Measurements from ENCODE around the gene BDKRB2. TPM values are rescaled to one million over a fixed set of nuclear protein-coding genes. Genes with fewer than 3 reads are reported as not detected.
A peak's percentile ranks its signal among the peaks of the same experiment; 100 is the strongest.

Gene BDKRB2
- 1 to 10 TPM; 3.2 to 9.9 (median 5.3) TPM for total RNA-seq

DNA sequence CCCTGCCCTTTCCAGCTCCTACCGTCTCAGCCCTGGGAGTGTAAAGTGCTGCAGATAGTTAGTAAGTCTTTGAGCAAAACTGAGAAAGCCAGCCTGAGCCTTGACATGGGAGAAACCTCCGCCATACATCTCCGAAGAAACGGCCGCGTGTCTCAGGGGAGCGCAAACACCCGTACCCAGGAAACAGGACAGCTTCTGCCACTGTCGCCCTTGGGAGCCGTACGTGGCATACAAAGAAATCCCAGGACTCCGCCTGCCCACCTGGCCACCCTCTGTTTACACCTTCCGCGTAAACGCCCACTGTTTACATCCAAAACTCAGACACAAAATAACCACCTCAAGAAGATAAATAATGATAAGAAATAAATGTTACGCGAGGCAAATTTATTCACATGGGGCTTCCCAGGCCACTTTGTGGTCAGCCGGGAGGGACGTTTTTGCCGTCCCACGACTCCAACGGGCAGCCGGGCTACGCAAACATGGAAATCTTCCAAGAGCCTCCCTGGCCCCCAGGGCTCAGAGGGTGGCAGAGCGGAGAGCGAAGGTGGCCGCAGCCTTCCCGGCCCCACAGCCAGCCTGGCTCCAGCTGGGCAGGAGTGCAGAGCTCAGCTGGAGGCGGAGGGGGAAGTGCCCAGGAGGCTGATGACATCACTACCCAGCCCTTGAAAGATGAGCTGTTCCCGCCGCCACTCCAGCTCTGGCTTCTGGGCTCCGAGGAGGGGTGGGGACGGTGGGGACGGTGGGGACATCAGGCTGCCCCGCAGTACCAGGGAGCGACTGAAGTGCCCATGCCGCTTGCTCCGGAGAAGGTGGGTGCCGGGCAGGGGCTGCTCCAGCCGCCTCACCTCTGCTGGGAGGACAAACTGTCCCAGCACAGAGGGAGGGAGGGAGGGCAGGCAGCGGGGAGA is at the start of gene BDKRB2:
Gene BDKRB2, plus strand, starts transcription at position 689 of the 908 bp plus-strand sequence. CDS start 32,269 bp downstream, outside the sequence.
- TF ChIP-seq, protein P1, sequence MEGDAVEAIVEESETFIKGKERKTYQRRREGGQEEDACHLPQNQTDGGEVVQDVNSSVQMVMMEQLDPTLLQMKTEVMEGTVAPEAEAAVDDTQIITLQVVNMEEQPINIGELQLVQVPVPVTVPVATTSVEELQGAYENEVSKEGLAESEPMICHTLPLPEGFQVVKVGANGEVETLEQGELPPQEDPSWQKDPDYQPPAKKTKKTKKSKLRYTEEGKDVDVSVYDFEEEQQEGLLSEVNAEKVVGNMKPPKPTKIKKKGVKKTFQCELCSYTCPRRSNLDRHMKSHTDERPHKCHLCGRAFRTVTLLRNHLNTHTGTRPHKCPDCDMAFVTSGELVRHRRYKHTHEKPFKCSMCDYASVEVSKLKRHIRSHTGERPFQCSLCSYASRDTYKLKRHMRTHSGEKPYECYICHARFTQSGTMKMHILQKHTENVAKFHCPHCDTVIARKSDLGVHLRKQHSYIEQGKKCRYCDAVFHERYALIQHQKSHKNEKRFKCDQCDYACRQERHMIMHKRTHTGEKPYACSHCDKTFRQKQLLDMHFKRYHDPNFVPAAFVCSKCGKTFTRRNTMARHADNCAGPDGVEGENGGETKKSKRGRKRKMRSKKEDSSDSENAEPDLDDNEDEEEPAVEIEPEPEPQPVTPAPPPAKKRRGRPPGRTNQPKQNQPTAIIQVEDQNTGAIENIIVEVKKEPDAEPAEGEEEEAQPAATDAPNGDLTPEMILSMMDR (IDR thresholded peaks at IDR 0.05), result no peak
- TF ChIP-seq POLR2A (IDR thresholded peaks at IDR 0.05), result peak; percentile 23 to 93
- intact Hi-C loops (cut with DNase I), result loop anchor here (10.0 kb wide), 1 partner anchor 100 kb away; no protein-coding TSS in a partner anchor
- H3K27me3 ChIP-seq, result no peaks in the 10 kb centered on the region
- WGBS, 2 donors, result 12 to 21% methylated on average over 25 to 34 of the region's 41 CpGs
- peak; percentile 90 to 91 for DNase-seq
- peak within 1 kb of the TSS; percentile 83 to 93 (median 88) for H3K27ac ChIP-seq
- H3K4me1 ChIP-seq, result peaks cover 14 to 35% of the 10 kb centered on the region in 2 donors
- H3K4me3 ChIP-seq (replicated peaks in 1 of 3), result peak within 1 kb of the TSS in 1 of 3 donors; percentile 38
- no peaks in the 10 kb centered on the region for H3K36me3 ChIP-seq
- H3K9me3 ChIP-seq, result no peaks in the 10 kb centered on the region

DNA sequence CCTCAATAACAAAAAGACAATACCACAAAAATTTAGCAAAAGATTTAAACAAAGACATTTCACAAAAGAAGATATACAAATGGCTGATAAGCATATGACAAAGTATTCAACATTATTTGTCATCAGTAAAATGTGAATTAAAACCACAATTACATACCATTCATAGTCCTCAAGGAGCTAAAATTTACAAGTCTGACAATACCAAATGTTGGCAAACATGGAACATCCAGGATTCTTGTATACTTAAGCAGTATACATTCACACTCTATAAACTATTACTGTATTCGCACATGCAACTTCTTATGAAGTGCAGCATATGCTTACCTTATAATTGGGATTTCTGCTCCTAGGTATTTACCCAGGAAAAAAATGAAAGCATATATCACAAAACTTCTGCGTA is 49.7 kb upstream of the BDKRB2 start:
- Histone ChIP-seq H3K4me1 (no peaks in the 10 kb centered on the region), H3K4me3 (replicated peaks in 1 of 3) (no peak overlapping the region), H3K27me3 (no peaks in the 10 kb centered on the region), H3K36me3 (no peaks in the 10 kb centered on the region), H3K9me3 (no peaks in the 10 kb centered on the region), H3K27ac (no peak overlapping the region)
- TF ChIP-seq POLR2A (IDR thresholded peaks at IDR 0.05), result no peak
- TF ChIP-seq, protein P1 (IDR thresholded peaks at IDR 0.05), result no peak
- DNase-seq, result no peak
- 97 to 98% methylated on average over 2 of the region's 2 CpGs for WGBS, 2 donors
- intact Hi-C loops (cut with DNase I), result no loop called here

DNA sequence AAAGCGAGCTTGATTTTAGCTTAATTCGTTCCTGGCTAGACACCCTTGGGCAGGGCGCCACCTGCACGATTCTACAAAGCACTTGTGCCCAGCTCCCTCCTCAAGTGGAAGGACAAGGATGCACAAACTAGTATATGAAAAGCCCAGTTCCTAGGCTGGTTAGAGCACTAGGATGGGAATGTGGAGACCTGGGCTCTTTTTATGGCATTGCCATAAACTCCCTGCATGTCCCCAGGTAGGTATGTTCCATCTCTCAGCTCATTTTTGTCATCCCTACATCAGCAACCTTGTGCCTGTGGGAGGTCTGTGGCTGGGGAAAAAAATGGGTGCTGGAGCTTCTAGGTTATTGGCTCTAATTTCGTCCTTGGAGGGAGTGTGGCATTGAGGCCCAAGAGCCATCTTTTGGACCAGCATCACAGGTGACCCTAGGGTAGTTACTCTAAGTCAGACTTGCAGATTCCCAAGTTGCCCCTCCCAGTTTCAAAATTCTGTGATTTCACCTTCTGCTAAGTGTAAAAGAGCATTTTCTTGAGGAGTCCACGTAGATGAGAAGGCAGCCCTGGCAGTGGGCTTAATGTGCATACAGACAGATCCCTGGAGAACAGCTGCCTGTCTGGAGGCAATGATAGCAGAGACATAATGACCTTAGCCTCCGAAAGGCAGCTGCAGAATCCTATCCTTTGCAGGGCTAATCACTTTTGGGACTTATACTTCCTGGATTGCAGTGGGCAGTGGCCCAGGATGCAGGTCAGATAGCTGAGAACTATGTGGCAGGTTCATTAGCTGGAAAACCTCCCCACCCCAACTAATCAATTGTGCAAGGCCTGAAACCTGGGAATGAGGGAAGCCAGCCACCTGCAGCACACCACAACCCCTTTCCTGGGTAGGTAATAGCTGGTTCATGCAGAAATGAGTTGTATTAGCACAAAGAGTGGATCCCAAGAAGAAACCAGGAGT is 47.6 kb upstream of the BDKRB2 start:
- peak in 1 of 2 donors; percentile 22 for DNase-seq
- Histone ChIP-seq H3K36me3 (no peaks in the 10 kb centered on the region), H3K27me3 (no peaks in the 10 kb centered on the region), H3K27ac (no peak overlapping the region), H3K9me3 (no peaks in the 10 kb centered on the region), H3K4me1 (no peaks in the 10 kb centered on the region), H3K4me3 (replicated peaks in 1 of 3) (no peak overlapping the region)
- WGBS, 2 donors, result 67 to 72% methylated on average over 7 of the region's 7 CpGs
- intact Hi-C loops (cut with DNase I), result no loop called here
- TF ChIP-seq, protein P1 (IDR thresholded peaks at IDR 0.05), result no peak
- TF ChIP-seq POLR2A (IDR thresholded peaks at IDR 0.05), result no peak

DNA sequence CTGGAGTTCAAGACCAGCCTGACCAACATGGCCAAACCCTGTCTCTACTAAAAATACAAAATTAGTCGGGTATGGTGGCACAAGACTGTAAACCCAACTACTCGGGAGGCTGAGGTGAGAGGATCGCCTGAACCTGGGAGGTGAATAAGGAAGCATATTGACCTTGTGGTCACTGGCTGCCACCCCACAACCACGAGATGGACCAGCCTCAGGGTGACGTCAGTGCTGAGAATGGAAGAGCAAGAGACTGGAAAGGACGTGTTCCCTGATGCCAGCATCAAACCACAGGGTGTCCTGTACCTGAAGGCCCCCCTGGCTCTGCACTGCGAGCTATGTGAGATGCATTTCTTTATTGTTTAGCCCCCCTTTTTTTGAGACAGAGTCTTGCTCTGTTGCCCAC is 45.9 kb upstream of the BDKRB2 start:
- Histone ChIP-seq H3K27ac (no peak overlapping the region), H3K4me3 (replicated peaks in 1 of 3) (no peak overlapping the region), H3K9me3 (no peaks in the 10 kb centered on the region), H3K27me3 (no peaks in the 10 kb centered on the region), H3K36me3 (no peaks in the 10 kb centered on the region), H3K4me1 (no peaks in the 10 kb centered on the region)
- intact Hi-C loops (cut with DNase I), result no loop called here
- TF ChIP-seq POLR2A (IDR thresholded peaks at IDR 0.05), result no peak
- TF ChIP-seq, protein P1 (IDR thresholded peaks at IDR 0.05), result no peak
- 89 to 93% methylated on average over 7 of the region's 7 CpGs for WGBS, 2 donors
- DNase-seq, result no peak

All from thyroid gland (tissue), 4 donors.